Inflammatory macrophage treated with lipopolysaccharide for 4 hours (primary cell): Measurements from ENCODE around the gene MINDY4.

Experiments
- DNase-seq: peaks from one replicate; pipeline ENCODE4 v3.0.0-alpha.2; 2020

The MINDY4 gene

GRCh38 chr7:30884881-30885280, 113.7 kb downstream of the MINDY4 start:
- no peak for DNase-seq

GRCh38 chr7:30886608-30887011, 115.4 kb downstream of the MINDY4 start:
- DNase-seq, result no peak

- no peak for DNase-seq
Observed at GRCh38 chr7:30887464-30887872, 116.3 kb downstream of the MINDY4 start.

- DNase-seq, result no peak
Observed at GRCh38 chr7:30888747-30889146, 117.5 kb downstream of the MINDY4 start.

- DNase-seq, result no peak
Observed at GRCh38 chr7:30890226-30890625, 119.0 kb downstream of the MINDY4 start.

- DNase-seq, result no peak
Observed at GRCh38 chr7:30893357-30893756, 122.1 kb downstream of the MINDY4 start.

GRCh38 chr7:30894009-30894408, 122.8 kb downstream of the MINDY4 start:
- no peak for DNase-seq

GRCh38 chr7:30894866-30895605, 123.8 kb downstream of the MINDY4 start:
- DNase-seq, result peak; percentile 57

GRCh38 chr7:30896036-30896435, 124.8 kb downstream of the MINDY4 start:
- no peak for DNase-seq

GRCh38 chr7:30896783-30897637, 125.8 kb downstream of the MINDY4 start:
- DNase-seq, result no peak

- no peak for DNase-seq
Observed at GRCh38 chr7:30897770-30898169, 126.6 kb downstream of the MINDY4 start.

- no peak for DNase-seq
Observed at GRCh38 chr7:30898411-30898810, 127.2 kb downstream of the MINDY4 start.

GRCh38 chr7:30899066-30899465, 127.8 kb downstream of the MINDY4 start:
- DNase-seq, result no peak

GRCh38 chr7:30899630-30900029, 128.4 kb downstream of the MINDY4 start:
- no peak for DNase-seq

GRCh38 chr7:30900053-30900452, 128.8 kb downstream of the MINDY4 start:
- DNase-seq, result no peak

- DNase-seq, result no peak
Observed at GRCh38 chr7:30900803-30901362, 129.7 kb downstream of the MINDY4 start.

- no peak for DNase-seq
Observed at GRCh38 chr7:30901856-30902255, 130.6 kb downstream of the MINDY4 start.

- no peak for DNase-seq
Observed at GRCh38 chr7:30902466-30902865, 131.2 kb downstream of the MINDY4 start.

- no peak for DNase-seq
Observed at GRCh38 chr7:30903146-30903545, 131.9 kb downstream of the MINDY4 start.

- DNase-seq, result no peak
Observed at GRCh38 chr7:30904561-30904960, 133.3 kb downstream of the MINDY4 start.

GRCh38 chr7:30905078-30906012, 134.1 kb downstream of the MINDY4 start:
- no peak for DNase-seq

GRCh38 chr7:30906014-30906413, 134.8 kb downstream of the MINDY4 start:
- DNase-seq, result no peak
